ENCODE measurements around the gene UNC5C. TPM values are rescaled to one million over a fixed set of nuclear protein-coding genes. Genes with fewer than 3 reads are reported as not detected.

The UNC5C gene
- total RNA-seq, 4 donors from 2014 or later, result 1.2 to 5.0 (median 3.0) TPM

DNA sequence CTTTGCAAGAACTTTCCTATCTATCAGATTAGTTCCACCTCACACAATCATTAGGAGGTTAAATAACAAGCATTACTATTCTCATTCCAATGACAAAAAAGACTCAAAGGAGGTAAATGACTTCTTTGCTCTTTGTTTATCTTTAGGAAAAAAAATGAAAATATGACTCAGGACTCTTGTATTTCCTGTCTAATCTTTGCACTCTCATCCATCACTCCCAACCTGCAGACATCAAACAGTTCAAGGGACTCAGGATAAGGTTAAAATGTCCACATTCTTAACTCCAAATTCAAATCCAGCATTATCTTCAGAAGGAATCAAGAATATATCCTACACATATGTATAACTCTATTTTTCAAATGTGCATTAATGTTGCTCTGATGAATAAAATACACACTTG is 139.6 kb downstream of the UNC5C start:
- H3K27ac ChIP-seq, result no peak overlapping the region

DNA sequence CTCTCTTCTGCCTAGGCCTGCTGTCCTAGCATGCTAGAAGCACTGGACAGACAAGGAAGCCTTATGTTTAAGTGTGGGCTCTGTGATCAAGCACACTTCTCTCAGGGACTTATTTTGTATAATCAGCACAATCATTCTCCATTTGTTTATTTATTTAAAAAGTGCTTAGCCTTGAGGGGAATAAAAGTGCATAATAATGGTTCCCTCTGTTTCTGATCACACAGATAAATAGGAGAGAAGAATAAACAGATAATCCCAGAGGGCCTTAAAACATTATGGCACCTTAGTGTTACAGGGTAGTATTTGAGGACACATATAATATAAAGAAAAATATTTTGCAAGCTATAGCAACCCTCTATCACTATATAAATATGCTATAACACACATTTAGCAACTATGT is 146.5 kb downstream of the UNC5C start:
- H3K27ac ChIP-seq, result no peak overlapping the region
- H3K36me3 ChIP-seq, result no peaks in the 10 kb centered on the region
- H3K9me3 ChIP-seq, result no peaks in the 10 kb centered on the region
- no peaks in the 10 kb centered on the region for H3K27me3 ChIP-seq
- TF ChIP-seq, protein P1, sequence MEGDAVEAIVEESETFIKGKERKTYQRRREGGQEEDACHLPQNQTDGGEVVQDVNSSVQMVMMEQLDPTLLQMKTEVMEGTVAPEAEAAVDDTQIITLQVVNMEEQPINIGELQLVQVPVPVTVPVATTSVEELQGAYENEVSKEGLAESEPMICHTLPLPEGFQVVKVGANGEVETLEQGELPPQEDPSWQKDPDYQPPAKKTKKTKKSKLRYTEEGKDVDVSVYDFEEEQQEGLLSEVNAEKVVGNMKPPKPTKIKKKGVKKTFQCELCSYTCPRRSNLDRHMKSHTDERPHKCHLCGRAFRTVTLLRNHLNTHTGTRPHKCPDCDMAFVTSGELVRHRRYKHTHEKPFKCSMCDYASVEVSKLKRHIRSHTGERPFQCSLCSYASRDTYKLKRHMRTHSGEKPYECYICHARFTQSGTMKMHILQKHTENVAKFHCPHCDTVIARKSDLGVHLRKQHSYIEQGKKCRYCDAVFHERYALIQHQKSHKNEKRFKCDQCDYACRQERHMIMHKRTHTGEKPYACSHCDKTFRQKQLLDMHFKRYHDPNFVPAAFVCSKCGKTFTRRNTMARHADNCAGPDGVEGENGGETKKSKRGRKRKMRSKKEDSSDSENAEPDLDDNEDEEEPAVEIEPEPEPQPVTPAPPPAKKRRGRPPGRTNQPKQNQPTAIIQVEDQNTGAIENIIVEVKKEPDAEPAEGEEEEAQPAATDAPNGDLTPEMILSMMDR (IDR thresholded peaks at IDR 0.05), result no peak
- no peak for TF ChIP-seq EP300 (IDR thresholded peaks at IDR 0.05)
- no peak for TF ChIP-seq POLR2A (IDR thresholded peaks at IDR 0.05)
- H3K4me3 ChIP-seq, result no peak overlapping the region
- H3K4me1 ChIP-seq, result no peaks in the 10 kb centered on the region
- DNase-seq (ENCODE audit: low spot score in 2 of 2), result no peak

More for the DNA sequence above, 139.6 kb downstream of the UNC5C start:
- Histone ChIP-seq H3K27me3 (no peaks in the 10 kb centered on the region), H3K4me3 (no peak overlapping the region), H3K9me3 (no peaks in the 10 kb centered on the region), H3K36me3 (no peaks in the 10 kb centered on the region), H3K4me1 (no peaks in the 10 kb centered on the region)
- TF ChIP-seq POLR2A (IDR thresholded peaks at IDR 0.05) (no peak), EP300 (IDR thresholded peaks at IDR 0.05) (no peak)
- TF ChIP-seq, protein P1 (IDR thresholded peaks at IDR 0.05), result no peak
- no peak for DNase-seq (ENCODE audit: low spot score in 2 of 2)

DNA sequence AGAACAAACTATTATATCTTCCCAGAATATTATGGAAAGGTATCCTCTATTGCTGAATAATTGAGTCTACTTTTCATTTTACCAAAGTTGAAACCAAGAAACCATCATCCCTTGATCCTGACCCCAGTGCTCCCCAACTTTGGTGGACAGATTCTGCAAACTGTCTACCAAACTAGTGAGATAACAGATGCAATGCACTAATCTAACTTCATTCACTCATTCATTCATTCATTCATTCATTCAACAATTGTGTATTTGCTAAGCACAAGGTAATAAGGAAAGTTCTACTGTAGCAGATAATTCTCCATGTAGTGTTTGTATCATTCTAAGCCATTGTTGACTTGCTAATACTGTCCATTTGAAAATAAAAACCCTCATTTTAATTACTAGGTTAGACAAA is 150.6 kb downstream of the UNC5C start:
- Histone ChIP-seq H3K4me1 (no peaks in the 10 kb centered on the region), H3K4me3 (no peak overlapping the region), H3K9me3 (no peaks in the 10 kb centered on the region), H3K27ac (no peak overlapping the region), H3K27me3 (no peaks in the 10 kb centered on the region), H3K36me3 (no peaks in the 10 kb centered on the region)
- no peak for DNase-seq (ENCODE audit: low spot score in 2 of 2)
- TF ChIP-seq, protein P1 (IDR thresholded peaks at IDR 0.05), result no peak
- TF ChIP-seq EP300 (IDR thresholded peaks at IDR 0.05), result no peak
- TF ChIP-seq POLR2A (IDR thresholded peaks at IDR 0.05), result no peak

DNA sequence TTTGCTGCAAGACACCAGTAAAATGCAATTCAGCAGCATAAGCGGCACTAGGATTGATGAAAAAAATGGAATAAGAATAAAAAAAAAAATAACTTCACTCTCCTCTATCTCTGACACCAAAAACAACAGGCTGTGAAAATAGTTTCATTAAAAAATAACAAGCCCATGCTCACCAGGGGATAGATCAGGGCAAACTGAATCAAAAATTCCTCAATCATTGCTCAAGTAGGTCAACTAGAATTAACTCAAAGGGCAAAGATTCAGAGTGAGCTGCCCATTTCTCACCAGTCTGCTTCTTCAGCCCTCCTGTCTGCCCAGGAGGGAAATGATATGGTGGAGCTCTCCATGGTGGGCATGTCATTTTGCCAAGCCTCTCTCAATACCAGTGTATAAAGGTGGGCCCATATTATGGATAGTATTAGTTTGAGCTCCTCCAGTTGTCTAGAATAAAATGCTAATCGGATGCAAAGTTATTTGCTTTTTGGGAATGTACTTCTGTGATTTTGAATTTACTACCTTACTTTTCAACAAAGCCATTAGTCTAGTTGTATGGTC is 153.9 kb downstream of the UNC5C start:
- 74 to 83% methylated on average over 2 of the region's 2 CpGs for WGBS, 2 donors
- DNase-seq (ENCODE audit: low spot score in 2 of 2), result no peak

DNA sequence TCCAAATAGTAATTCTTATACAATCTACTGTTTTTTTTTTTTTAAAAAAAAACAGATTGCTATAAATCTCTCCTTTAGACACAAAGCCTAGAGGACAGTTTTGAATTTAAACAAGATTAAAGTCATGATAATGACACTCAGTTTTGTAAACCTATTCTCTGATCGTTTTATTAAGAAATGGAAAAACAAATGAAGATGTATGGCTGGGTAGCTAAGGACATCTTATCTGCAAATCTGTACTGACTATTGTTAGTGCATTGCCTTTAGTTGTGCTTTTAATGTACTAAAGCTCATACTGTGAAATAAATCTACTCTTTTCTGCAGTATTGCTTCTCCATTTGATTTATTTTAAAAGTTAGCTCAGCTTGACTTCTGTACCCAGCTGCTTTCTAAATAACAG is 155.0 kb downstream of the UNC5C start:
- H3K4me3 ChIP-seq, result no peak overlapping the region
- TF ChIP-seq POLR2A (IDR thresholded peaks at IDR 0.05) (no peak), EP300 (IDR thresholded peaks at IDR 0.05) (no peak)
- TF ChIP-seq, protein P1 (IDR thresholded peaks at IDR 0.05), result no peak
- no peak for DNase-seq (ENCODE audit: low spot score in 2 of 2)
- H3K36me3 ChIP-seq, result no peaks in the 10 kb centered on the region
- WGBS, 2 donors, result 58 to 66% methylated on average over 1 of the region's 1 CpG
- H3K9me3 ChIP-seq, result no peaks in the 10 kb centered on the region
- no peaks in the 10 kb centered on the region for H3K4me1 ChIP-seq
- H3K27ac ChIP-seq, result no peak overlapping the region
- no peaks in the 10 kb centered on the region for H3K27me3 ChIP-seq

More for the DNA sequence above, 153.9 kb downstream of the UNC5C start:
- H3K9me3 ChIP-seq, result no peaks in the 10 kb centered on the region
- H3K36me3 ChIP-seq, result no peaks in the 10 kb centered on the region
- H3K27ac ChIP-seq, result no peak overlapping the region
- TF ChIP-seq, protein P1 (IDR thresholded peaks at IDR 0.05), result no peak
- TF ChIP-seq EP300 (IDR thresholded peaks at IDR 0.05) (no peak), POLR2A (IDR thresholded peaks at IDR 0.05) (no peak)
- H3K27me3 ChIP-seq, result no peaks in the 10 kb centered on the region
- no peaks in the 10 kb centered on the region for H3K4me1 ChIP-seq
- H3K4me3 ChIP-seq, result no peak overlapping the region

All from tibial nerve (tissue), 4 donors.